ENCODE results near the gene LRRC58.

DNA sequence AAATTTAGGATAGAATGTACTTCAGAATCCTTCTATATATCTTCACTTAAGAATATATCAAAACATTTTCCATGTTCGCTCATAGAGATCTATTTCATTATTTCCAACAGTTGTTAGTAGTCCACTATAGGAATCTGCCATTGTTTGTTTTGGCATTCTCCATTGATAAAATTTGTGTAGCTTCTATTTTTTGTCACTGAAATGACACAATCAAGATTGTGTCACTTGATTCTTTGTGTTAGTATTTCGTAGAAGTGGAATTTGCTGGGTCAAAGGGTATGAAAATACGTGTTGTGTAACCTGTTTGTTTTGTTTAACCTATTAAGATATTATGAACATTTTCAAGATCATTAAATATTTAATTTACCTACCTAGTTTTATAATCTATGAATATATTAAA lies 48.2 kb downstream of the LRRC58 start:
- TF ChIP-seq, protein P1, sequence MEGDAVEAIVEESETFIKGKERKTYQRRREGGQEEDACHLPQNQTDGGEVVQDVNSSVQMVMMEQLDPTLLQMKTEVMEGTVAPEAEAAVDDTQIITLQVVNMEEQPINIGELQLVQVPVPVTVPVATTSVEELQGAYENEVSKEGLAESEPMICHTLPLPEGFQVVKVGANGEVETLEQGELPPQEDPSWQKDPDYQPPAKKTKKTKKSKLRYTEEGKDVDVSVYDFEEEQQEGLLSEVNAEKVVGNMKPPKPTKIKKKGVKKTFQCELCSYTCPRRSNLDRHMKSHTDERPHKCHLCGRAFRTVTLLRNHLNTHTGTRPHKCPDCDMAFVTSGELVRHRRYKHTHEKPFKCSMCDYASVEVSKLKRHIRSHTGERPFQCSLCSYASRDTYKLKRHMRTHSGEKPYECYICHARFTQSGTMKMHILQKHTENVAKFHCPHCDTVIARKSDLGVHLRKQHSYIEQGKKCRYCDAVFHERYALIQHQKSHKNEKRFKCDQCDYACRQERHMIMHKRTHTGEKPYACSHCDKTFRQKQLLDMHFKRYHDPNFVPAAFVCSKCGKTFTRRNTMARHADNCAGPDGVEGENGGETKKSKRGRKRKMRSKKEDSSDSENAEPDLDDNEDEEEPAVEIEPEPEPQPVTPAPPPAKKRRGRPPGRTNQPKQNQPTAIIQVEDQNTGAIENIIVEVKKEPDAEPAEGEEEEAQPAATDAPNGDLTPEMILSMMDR (IDR thresholded peaks at IDR 0.05) = no peak
- TF ChIP-seq POLR2A (IDR thresholded peaks at IDR 0.05) = no peak
- TF ChIP-seq POLR2AphosphoS5 (IDR thresholded peaks at IDR 0.05) = no peak
- no peak for TF ChIP-seq EP300 (IDR thresholded peaks at IDR 0.05)

All from suprapubic skin (tissue), 4 donors.